SK-N-SH (cell line): ENCODE data around the gene TBX15. TPM values are rescaled to one million over a fixed set of nuclear protein-coding genes. Genes with fewer than 3 reads are reported as not detected.

ENCODE experiments used
- CTCF ChIA-PET: fragments of 300-600, 350-600 bp; formaldehyde crosslinking; extraction: SDS; loops from one replicate; lab custom pipeline; 2021; lab: Yijun Ruan, JAX
- POLR2A ChIA-PET: fragments of 350-600 bp; sonication (Branson Sonifier 250); formaldehyde crosslinking; extraction: SDS; loops from one replicate; lab custom pipeline; 2020; ENCODE audit warnings: antibody characterized with exemption, inconsistent platforms; lab: Yijun Ruan, JAX
- DNase-seq: peaks from one replicate; pipeline ENCODE4 v3.0.0; 2012
- H2AFZ ChIP-seq: fragments of 200-600 bp; sonication (generic); 2 replicates; pipeline ENCODE4 v1.8.1; 2016; ENCODE audit warnings: antibody characterized with exemption, mild to moderate bottlenecking, low read depth
- H3F3A ChIP-seq: fragments of 200-600 bp; sonication (generic); replicated peaks from 2 replicates; pipeline ENCODE3; 2016; ENCODE audit warnings: antibody characterized with exemption, mild to moderate bottlenecking; ENCODE audit not compliant: insufficient read depth
- H3K27ac ChIP-seq, 2 experiments: fragments of 200-500 bp in 1 of 2; fragments of 200-600 bp in 1 of 2; sonication (Bioruptor generic) in 1 of 2; sonication (generic), shearing (Covaris generic) in 1 of 2; 2 replicates each; pipeline versions ENCODE4 v1.5.1 to v1.6.1; 2014 to 2016; ENCODE audit warnings: low read depth in 2 of 2, inconsistent platforms in 1 of 2, low read length in 1 of 2, mild to moderate bottlenecking in 1 of 2, mixed read lengths in 1 of 2
- H3K27me3 ChIP-seq: fragments of 200-600 bp; sonication (generic), shearing (Covaris generic); 2 replicates; pipeline ENCODE4 v1.6.1; 2016; ENCODE audit warnings: mixed run types; ENCODE audit not compliant: insufficient read depth
- H3K36me3 ChIP-seq, 2 experiments: fragments of 200-500 bp in 1 of 2; fragments of 200-600 bp in 1 of 2; sonication (Bioruptor generic) in 1 of 2; sonication (generic) in 1 of 2; replicated peaks in 1 of 2; 2 replicates each; pipeline versions ENCODE3 to v1.5.1; 2014 to 2016; ENCODE audit warnings: low read length in 1 of 2, mild to moderate bottlenecking in 1 of 2; ENCODE audit not compliant: insufficient read depth in 2 of 2, control insufficient read depth in 1 of 2
- H3K4me1 ChIP-seq, 2 experiments: fragments of 200-500 bp in 1 of 2; fragments of 200-600 bp in 1 of 2; sonication (Bioruptor generic) in 1 of 2; sonication (generic), shearing (Covaris generic) in 1 of 2; 2 replicates each; pipeline versions ENCODE4 v1.5.1 to v1.6.1; 2014 to 2016; ENCODE audit warnings: low read depth in 1 of 2, low read length in 1 of 2, mixed run types in 1 of 2; ENCODE audit not compliant: insufficient read depth in 2 of 2, control insufficient read depth in 1 of 2
- H3K4me2 ChIP-seq: fragments of 200-600 bp; sonication (generic), shearing (Covaris generic); 2 replicates; pipeline ENCODE4 v1.6.1; 2017; ENCODE audit warnings: mixed run types
- H3K4me3 ChIP-seq, 2 experiments: fragments of 200-500 bp in 1 of 2; fragments of 200-600 bp in 1 of 2; sonication (Bioruptor generic) in 1 of 2; sonication (generic), shearing (Covaris generic) in 1 of 2; 2 replicates each; pipeline versions ENCODE4 v1.5.1 to v1.8.1; 2014 to 2016; ENCODE audit warnings: low read depth in 2 of 2, inconsistent platforms in 1 of 2, low read length in 1 of 2, mild to moderate bottlenecking in 1 of 2, mixed read lengths in 1 of 2, moderate library complexity in 1 of 2
- H3K79me2 ChIP-seq: fragments of 200-600 bp; sonication (generic); 2 replicates; pipeline ENCODE4 v1.8.1; 2017; ENCODE audit warnings: mild to moderate bottlenecking; ENCODE audit not compliant: insufficient read depth
- H3K9ac ChIP-seq: fragments of 200-600 bp; sonication (generic); 2 replicates; pipeline ENCODE4 v1.6.1; 2017; ENCODE audit warnings: mixed run types
- H3K9me2 ChIP-seq: fragments of 200-600 bp; sonication (generic); 2 replicates; pipeline ENCODE4 v1.6.1; 2017; ENCODE audit warnings: mixed run types
- H3K9me3 ChIP-seq: fragments of 200-600 bp; sonication (generic); 2 replicates; pipeline ENCODE4 v1.6.1; 2017; ENCODE audit warnings: mixed run types, mild to moderate bottlenecking, moderate library complexity
- H4K20me1 ChIP-seq: fragments of 200-600 bp; sonication (generic); 2 replicates; pipeline ENCODE4 v1.6.1; 2017; ENCODE audit warnings: mild to moderate bottlenecking, mixed run types; ENCODE audit not compliant: insufficient read depth
- CHD2 ChIP-seq: fragments of 150-350 bp; IDR thresholded peaks from 2 replicates; pipeline ENCODE4 v1.6.1; 2018; ENCODE audit warnings: low read length; ENCODE audit not compliant: partially characterized antibody
- ELF1 ChIP-seq: IDR thresholded peaks from 2 replicates; pipeline ENCODE4 v1.4.0; 2012
- EP300 ChIP-seq, 2 experiments: IDR thresholded peaks; 2 replicates each; pipeline versions ENCODE4 v1.4.0 to v1.6.1; 2012; ENCODE audit warnings: borderline replicate concordance in 1 of 2, low read depth in 1 of 2, low read length in 1 of 2
- EZH2phosphoT487 ChIP-seq: fragments of 200-600 bp; sonication (generic); IDR thresholded peaks from 2 replicates; pipeline ENCODE4 v1.6.1; 2017; ENCODE audit warnings: low read depth, mixed run types, mild to moderate bottlenecking, antibody characterized with exemption, moderate library complexity, borderline replicate concordance
- FOSL2 ChIP-seq: IDR thresholded peaks from 2 replicates; pipeline ENCODE4 v1.4.0; 2012; ENCODE audit warnings: low read depth, mild to moderate bottlenecking, moderate library complexity, borderline replicate concordance
- FOXJ3 ChIP-seq: sonication (generic); formaldehyde crosslinking; IDR thresholded peaks from 2 replicates; pipeline ENCODE4 v1.5.1; 2020; ENCODE audit warnings: mild to moderate bottlenecking, missing genetic modification reagents
- FOXM1 ChIP-seq: IDR thresholded peaks from 2 replicates; pipeline ENCODE4 v1.4.0; 2012; ENCODE audit warnings: low read depth, mild to moderate bottlenecking
- GABPA ChIP-seq: IDR thresholded peaks from 2 replicates; pipeline ENCODE4 v1.4.0; 2012; ENCODE audit warnings: low read depth, mild to moderate bottlenecking
- GATA2 ChIP-seq: sonication (generic); formaldehyde crosslinking; IDR thresholded peaks from 2 replicates; pipeline ENCODE4 v1.5.0; 2020; ENCODE audit warnings: mild to moderate bottlenecking, missing genetic modification reagents
- MAX ChIP-seq: IDR thresholded peaks from 2 replicates; pipeline ENCODE4 v1.4.0; 2012; ENCODE audit warnings: low read depth
- MEF2A ChIP-seq: IDR thresholded peaks from 2 replicates; pipeline ENCODE4 v1.4.0; 2012; ENCODE audit warnings: low read depth, borderline replicate concordance
- NFIC ChIP-seq: IDR thresholded peaks from 2 replicates; pipeline ENCODE4 v1.4.0; 2012; ENCODE audit warnings: borderline replicate concordance
- NRF1 ChIP-seq: IDR thresholded peaks from 2 replicates; pipeline ENCODE4 v1.6.1; 2012; ENCODE audit warnings: low read depth, mild to moderate bottlenecking, low read length
- RCOR1 ChIP-seq: fragments of 150-350 bp; IDR thresholded peaks from 2 replicates; pipeline ENCODE4 v1.6.1; 2017; ENCODE audit warnings: antibody characterized with exemption, low read length
- RFX5 ChIP-seq: IDR thresholded peaks from 2 replicates; pipeline ENCODE4 v1.6.1; 2012; ENCODE audit warnings: mild to moderate bottlenecking, improper control_type of control experiment, low read length
- SIN3A ChIP-seq: IDR thresholded peaks from 2 replicates; pipeline ENCODE4 v1.6.1; 2012; ENCODE audit warnings: low read depth, mild to moderate bottlenecking, low read length, moderate library complexity, borderline replicate concordance
- SMC3 ChIP-seq: IDR thresholded peaks from 2 replicates; pipeline ENCODE4 v1.6.1; 2012; ENCODE audit warnings: low read depth, low read length, improper control_type of control experiment
- TAF1 ChIP-seq: IDR thresholded peaks from 2 replicates; pipeline ENCODE4 v1.6.1; 2012; ENCODE audit warnings: low read depth, mild to moderate bottlenecking, low read length, moderate library complexity, borderline replicate concordance
- TCF12 ChIP-seq: IDR thresholded peaks from 2 replicates; pipeline ENCODE4 v1.4.0; 2012
- TEAD4 ChIP-seq: IDR thresholded peaks from 2 replicates; pipeline ENCODE4 v1.4.0; 2012; ENCODE audit warnings: mild to moderate bottlenecking, borderline replicate concordance; ENCODE audit not compliant: insufficient read depth
- USF1 ChIP-seq: IDR thresholded peaks from 2 replicates; pipeline ENCODE4 v1.4.0; 2012; ENCODE audit warnings: low read depth, borderline replicate concordance
- USF2 ChIP-seq: fragments of 150-350 bp; IDR thresholded peaks from 2 replicates; pipeline ENCODE4 v1.6.1; 2017; ENCODE audit warnings: antibody characterized with exemption, low read length, low read depth, borderline replicate concordance
- YY1 ChIP-seq: IDR thresholded peaks from 2 replicates; pipeline ENCODE4 v1.4.0; 2012; ENCODE audit warnings: low read depth, mild to moderate bottlenecking
- WGBS: methylation state at CpG from one replicate; pipeline ENCODE4 v1.1.6; 2017; ENCODE audit warnings: low lambda C conversion rate; 5-methylcytosine and 5-hydroxymethylcytosine counted together
- polyA plus RNA-seq, 3 experiments: library from polyadenylated mRNA; depleted of rRNA; stranded (reverse); fragments of >200 nt; gene quantifications; 2 replicates each; pipeline ENCODE4 v1.2.3, GENCODE V29; 2012
- TF ChIP-seq, protein P1 (sequence below): IDR thresholded peaks from 2 replicates; pipeline ENCODE4 v1.4.0; 2012; ENCODE audit warnings: low read depth, borderline replicate concordance

TBX15 gene
- polyA plus RNA-seq, 1 of the 3 experiments (the other 2 are of a cell fraction): 0.02 TPM

DNA sequence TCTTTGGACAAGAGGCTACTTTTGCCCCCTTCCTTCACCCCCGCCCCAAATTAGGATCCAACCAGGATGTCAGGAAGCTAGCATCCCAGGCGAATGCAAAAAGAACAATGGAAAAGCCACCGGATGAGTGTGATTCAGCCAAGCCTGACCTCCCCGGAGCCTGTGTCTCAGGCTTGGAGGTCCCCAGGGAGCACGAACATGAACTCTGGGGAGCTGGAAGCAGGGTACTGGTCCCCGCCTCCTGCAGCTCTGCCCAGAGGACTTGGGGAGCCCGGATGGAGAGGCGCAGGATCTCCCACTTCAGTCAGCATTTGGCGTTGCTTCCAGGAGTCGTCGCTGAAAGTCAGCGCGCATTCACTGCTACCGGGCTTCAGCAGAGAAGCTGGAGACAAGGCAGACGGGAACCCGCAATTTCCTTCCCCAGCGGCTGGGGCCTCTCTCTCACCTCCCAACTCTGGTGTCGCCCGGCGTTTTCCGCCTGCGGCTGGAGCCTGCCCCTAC, 1.8 kb upstream of the TBX15 start:
- no peaks in the 10 kb centered on the region for H3K79me2 ChIP-seq
- H3K9me2 ChIP-seq: no peaks in the 10 kb centered on the region
- H3K27me3 ChIP-seq: peaks cover 100% of the 10 kb centered on the region
- H2AFZ ChIP-seq: no peak overlapping the region
- no peaks in the 10 kb centered on the region; a peak in 1 of 4 replicates for H3K4me1 ChIP-seq
- TF ChIP-seq FOXJ3 (CRISPR knock-in tag): no peak
- TF ChIP-seq MAX: no peak
- TF ChIP-seq TCF12: no peak
- TF ChIP-seq FOSL2: no peak
- no peak for TF ChIP-seq USF2
- TF ChIP-seq YY1: no peak
- TF ChIP-seq NRF1: no peak
- TF ChIP-seq ELF1: no peak
- no peak for TF ChIP-seq TEAD4
- no peak for TF ChIP-seq MEF2A
- no peak for TF ChIP-seq GATA2 (CRISPR knock-in tag)
- H3K9ac ChIP-seq: no peak overlapping the region
- H3K4me2 ChIP-seq: no peak overlapping the region
- POLR2A ChIA-PET: no interaction called here
- WGBS: 35% methylated on average over 11 of the region's 22 CpGs
- H3F3A ChIP-seq: peaks cover 6% of the 10 kb centered on the region
- no peak for DNase-seq
- H3K4me3 ChIP-seq: no peak overlapping the region
- H4K20me1 ChIP-seq: no peaks in the 10 kb centered on the region
- H3K27ac ChIP-seq: no peak overlapping the region
- CTCF ChIA-PET: interaction anchor here (2.3 kb wide), 1 partner anchor 19 kb away, joined by 10 read pairs; no protein-coding TSS in a partner anchor
- H3K36me3 ChIP-seq: no peaks in the 10 kb centered on the region
- no peaks in the 10 kb centered on the region for H3K9me3 ChIP-seq

DNA sequence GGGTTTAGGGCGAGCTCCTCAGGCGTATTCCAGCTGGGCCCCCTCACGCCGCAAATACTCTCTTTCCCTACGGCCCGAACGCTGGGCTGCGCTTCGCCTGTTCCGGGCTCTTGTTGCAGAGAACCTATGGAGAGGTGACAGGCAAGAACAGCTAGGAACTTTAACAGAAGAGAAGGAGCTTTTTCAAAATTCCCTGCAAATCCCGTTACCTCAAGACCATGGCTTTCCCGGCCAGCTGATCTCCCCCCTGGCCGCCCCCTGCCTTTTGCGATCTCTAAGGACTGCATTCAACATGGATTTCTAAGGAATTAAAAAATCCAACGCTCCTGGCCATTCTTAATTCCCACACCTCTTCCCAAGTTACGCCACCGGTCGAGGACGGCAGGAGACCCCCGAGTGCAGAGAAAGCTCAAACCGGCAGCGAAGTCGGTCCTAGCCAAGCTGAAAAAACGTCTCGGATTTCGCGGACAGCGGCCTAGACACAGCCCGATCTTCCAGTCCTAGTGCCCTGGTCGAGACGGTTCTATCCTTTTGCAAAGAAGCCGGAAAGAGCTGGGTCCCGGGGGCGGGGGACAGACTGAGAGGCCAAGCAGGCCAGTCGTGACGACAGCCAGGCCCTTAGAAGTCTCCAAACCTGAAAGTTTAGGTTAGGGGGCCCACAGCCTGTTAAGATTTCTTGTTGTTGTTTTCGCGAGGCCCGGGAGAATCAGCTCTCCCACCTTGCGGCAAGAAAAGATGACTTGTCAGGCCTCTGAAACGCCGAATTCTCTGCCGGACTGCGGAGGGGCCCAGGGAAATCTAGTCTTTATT, 1.1 kb upstream of the TBX15 start:
- no peak overlapping the region for H3K9ac ChIP-seq
- H3K4me3 ChIP-seq: no peak overlapping the region
- ChIA-PET CTCF (interaction anchor here (0.6 to 2.3 kb wide), 2 partner anchors 16 to 20 kb away, joined by 3 to 10 read pairs; no protein-coding TSS in a partner anchor), POLR2A (no interaction called here)
- no peaks in the 10 kb centered on the region for H3K9me3 ChIP-seq
- no peak for DNase-seq
- H3K9me2 ChIP-seq: no peaks in the 10 kb centered on the region
- H3K36me3 ChIP-seq: no peaks in the 10 kb centered on the region
- no peaks in the 10 kb centered on the region; a peak in 1 of 4 replicates for H3K4me1 ChIP-seq
- peaks cover 100% of the 10 kb centered on the region for H3K27me3 ChIP-seq
- peaks cover 6% of the 10 kb centered on the region for H3F3A ChIP-seq
- no peaks in the 10 kb centered on the region for H4K20me1 ChIP-seq
- no peaks in the 10 kb centered on the region for H3K79me2 ChIP-seq
- H3K4me2 ChIP-seq: no peak overlapping the region
- no peak overlapping the region for H2AFZ ChIP-seq
- WGBS: 15% methylated on average over 32 of the region's 44 CpGs
- no peak overlapping the region for H3K27ac ChIP-seq
- TF ChIP-seq FOSL2 (no peak), FOXM1 (no peak), NFIC (no peak), TAF1 (no peak), EP300 (IDR thresholded peaks at IDR 0.05; ENCODE audit: borderline replicate concordance in 1 of 2, low read depth in 1 of 2, low read length in 1 of 2) (no peak), USF1 (no peak), SIN3A (no peak), RFX5 (no peak), CHD2 (no peak), EZH2phosphoT487 (no peak; the same call in 1 of the 2 replicates), MAX (no peak), RCOR1 (no peak), SMC3 (no peak), GABPA (no peak)
- TF ChIP-seq, protein P1, sequence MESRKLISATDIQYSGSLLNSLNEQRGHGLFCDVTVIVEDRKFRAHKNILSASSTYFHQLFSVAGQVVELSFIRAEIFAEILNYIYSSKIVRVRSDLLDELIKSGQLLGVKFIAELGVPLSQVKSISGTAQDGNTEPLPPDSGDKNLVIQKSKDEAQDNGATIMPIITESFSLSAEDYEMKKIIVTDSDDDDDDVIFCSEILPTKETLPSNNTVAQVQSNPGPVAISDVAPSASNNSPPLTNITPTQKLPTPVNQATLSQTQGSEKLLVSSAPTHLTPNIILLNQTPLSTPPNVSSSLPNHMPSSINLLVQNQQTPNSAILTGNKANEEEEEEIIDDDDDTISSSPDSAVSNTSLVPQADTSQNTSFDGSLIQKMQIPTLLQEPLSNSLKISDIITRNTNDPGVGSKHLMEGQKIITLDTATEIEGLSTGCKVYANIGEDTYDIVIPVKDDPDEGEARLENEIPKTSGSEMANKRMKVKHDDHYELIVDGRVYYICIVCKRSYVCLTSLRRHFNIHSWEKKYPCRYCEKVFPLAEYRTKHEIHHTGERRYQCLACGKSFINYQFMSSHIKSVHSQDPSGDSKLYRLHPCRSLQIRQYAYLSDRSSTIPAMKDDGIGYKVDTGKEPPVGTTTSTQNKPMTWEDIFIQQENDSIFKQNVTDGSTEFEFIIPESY: no peak
